H7 (cell line): ENCODE measurements around the gene PAF1. TPM values are rescaled to one million over a fixed set of nuclear protein-coding genes. Genes with fewer than 3 reads are reported as not detected.
A peak's percentile ranks its signal among the peaks of the same experiment; 100 is the strongest.

Experiments
- DNase-seq: peaks from one replicate; pipeline ENCODE4 v3.0.0; 2012
- H3K27me3 ChIP-seq: 2 replicates; pipeline ENCODE4 v1.6.0; 2011; ENCODE audit warnings: mild to moderate bottlenecking, low read length; ENCODE audit not compliant: control insufficient read depth, insufficient read depth
- H3K36me3 ChIP-seq: replicated peaks from 2 replicates; pipeline ENCODE4 v1.5.1; 2011; ENCODE audit warnings: low read length; ENCODE audit not compliant: control insufficient read depth, insufficient read depth
- H3K4me3 ChIP-seq: 2 replicates; pipeline ENCODE4 v1.5.1; 2011; ENCODE audit warnings: low read depth, mild to moderate bottlenecking, control low read depth, low read length, moderate library complexity; ENCODE audit not compliant: insufficient read depth
- total RNA-seq: library from RNA; depleted of rRNA; stranded (reverse); fragments of >200 nt; shearing (Covaris generic); gene quantifications from 2 replicates; pipeline ENCODE4 v1.2.3, GENCODE V29; 2014

Gene PAF1
- total RNA-seq, 1 experiment from 2014 or later = 20.7 TPM

- H3K4me3 ChIP-seq = no peak overlapping the region
- H3K36me3 ChIP-seq = peaks cover 35% of the 10 kb centered on the region
- no peak for DNase-seq
- no peaks in the 10 kb centered on the region for H3K27me3 ChIP-seq
Measured at GRCh38 chr19:39370735-39371134, 20.2 kb downstream of the PAF1 start.

DNA sequence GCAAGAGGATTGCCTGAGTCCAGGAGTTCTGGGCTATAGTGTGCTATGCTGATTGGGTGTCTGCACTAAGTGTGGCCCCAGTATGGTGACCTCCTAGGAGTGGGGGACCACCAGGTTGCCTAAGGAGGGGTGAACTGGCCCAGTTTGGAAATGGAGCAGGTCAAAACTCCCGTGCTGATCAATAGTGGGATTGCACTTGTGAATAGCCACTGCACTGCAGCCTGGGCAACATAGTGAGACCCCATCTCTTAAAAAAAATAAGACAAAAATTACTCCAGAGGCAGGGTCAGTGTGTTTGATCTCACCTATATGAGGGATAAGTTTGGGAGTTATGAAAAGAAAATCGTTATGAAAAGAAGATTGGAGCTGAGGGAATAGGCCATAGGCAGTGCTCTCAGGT is 21.7 kb downstream of the PAF1 start:
- Histone ChIP-seq H3K27me3 (no peaks in the 10 kb centered on the region), H3K36me3 (peaks cover 32% of the 10 kb centered on the region), H3K4me3 (no peak overlapping the region)
- no peak for DNase-seq

DNA sequence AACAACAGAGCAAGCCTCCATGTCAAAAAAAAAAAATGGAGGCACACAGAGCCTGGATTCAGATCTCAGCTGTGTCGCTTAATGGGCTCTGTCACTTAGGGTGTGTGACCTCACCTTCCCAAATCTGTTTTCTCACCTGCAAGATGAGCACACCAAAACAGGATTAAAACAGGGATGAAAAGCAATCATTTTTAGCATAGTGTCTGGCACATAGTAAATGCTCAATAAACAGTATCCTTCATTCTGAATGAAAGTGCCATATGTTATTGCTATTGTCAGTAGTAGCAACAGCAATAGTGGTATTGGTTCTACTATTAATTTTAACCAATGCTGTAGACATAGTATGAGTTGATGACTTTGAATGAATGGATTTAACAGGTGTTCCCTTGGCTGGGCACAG is 25.4 kb downstream of the PAF1 start:
- Histone ChIP-seq H3K27me3 (no peaks in the 10 kb centered on the region), H3K36me3 (peaks cover 31% of the 10 kb centered on the region), H3K4me3 (no peak overlapping the region)
- no peak for DNase-seq

GRCh38 chr19:39363901-39364457 is 26.9 kb downstream of the PAF1 start:
- no peak for DNase-seq
- H3K36me3 ChIP-seq = peaks cover 25% of the 10 kb centered on the region
- H3K27me3 ChIP-seq = no peaks in the 10 kb centered on the region
- no peak overlapping the region for H3K4me3 ChIP-seq

DNA sequence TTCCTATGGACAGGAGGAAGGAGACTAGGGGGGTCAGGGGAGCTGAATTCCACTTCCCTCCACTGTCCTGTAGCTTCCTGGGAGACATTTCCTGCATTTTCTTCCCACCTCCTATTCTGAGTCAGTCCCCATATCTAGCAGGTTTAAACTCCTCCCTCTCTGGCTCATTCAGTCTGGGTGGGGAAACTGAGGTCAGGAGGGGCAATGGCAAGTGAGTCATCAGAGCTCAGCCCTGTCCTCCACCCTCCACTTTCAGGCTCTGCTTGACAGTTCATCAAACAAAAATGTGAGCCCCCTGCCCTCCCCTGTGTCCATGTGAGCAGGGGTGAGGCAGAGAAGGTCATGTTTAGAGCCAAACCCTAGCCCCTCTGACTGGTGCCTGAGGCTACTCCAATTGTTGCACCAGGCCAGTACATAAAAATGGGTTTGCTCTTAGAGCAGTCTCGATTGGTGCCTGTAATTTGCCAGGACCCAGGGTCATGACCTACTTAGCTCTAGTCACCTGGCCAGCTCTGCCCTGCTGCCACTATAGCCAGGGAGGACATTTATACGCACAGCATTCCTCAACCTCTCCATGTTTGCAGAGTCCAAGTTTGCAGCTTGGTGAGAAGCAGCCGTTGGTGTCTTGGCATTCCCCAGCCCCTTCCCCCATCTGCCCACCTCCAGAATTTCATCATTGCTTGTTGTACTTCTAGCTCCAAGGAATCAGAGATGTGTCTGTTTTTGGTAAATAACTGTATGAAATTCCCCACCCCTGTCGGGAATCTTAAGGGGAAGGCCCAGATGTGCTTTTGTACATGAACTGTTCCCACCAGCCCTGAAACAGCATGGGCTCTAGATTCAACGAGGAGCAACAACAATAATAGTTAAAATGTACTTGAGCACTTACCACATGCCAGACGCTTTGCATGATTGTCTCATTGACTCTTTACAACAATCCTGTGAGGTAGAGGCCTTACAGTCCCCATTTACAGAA is 27.9 kb downstream of the PAF1 start:
- Histone ChIP-seq H3K36me3 (peaks cover 23% of the 10 kb centered on the region), H3K4me3 (no peak overlapping the region), H3K27me3 (no peaks in the 10 kb centered on the region)
- DNase-seq = no peak

DNA sequence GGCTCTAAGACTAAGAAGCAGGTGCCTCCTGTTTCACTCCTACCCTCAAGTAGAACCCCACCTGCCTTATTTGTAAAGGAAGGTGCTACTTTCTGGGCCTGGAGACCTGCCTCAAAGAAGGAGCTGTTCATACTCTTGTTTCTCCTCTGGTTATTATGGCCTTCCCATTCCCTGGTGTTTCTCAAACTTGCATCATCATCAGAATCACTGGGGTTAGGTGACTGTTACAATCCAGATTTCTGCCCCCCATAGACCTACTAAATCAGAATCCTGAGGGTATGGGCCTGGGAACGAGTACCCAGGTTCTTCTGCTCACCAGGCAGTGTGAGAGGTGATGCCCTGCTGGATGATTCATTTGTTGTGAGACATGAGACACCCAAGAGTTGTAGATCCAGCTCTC is 30.3 kb downstream of the PAF1 start:
- peaks cover 35% of the 10 kb centered on the region for H3K36me3 ChIP-seq
- no peak for DNase-seq

GRCh38 chr19:39359026-39359425 is 31.9 kb downstream of the PAF1 start:
- Histone ChIP-seq H3K4me3 (no peak overlapping the region), H3K27me3 (no peaks in the 10 kb centered on the region), H3K36me3 (peaks cover 38% of the 10 kb centered on the region)
- no peak for DNase-seq

More for the DNA sequence above, 30.3 kb downstream of the PAF1 start:
- Histone ChIP-seq H3K27me3 (no peaks in the 10 kb centered on the region), H3K4me3 (no peak overlapping the region)

GRCh38 chr19:39356647-39357046 is 34.3 kb downstream of the PAF1 start:
- H3K36me3 ChIP-seq = peaks cover 35% of the 10 kb centered on the region
- peak; percentile 31 for DNase-seq

GRCh38 chr19:39356073-39356472 is 34.8 kb downstream of the PAF1 start:
- Histone ChIP-seq H3K36me3 (peaks cover 39% of the 10 kb centered on the region), H3K27me3 (no peaks in the 10 kb centered on the region), H3K4me3 (no peak overlapping the region)
- DNase-seq = no peak

More at GRCh38 chr19:39356647-39357046, 34.3 kb downstream of the PAF1 start:
- H3K27me3 ChIP-seq = no peaks in the 10 kb centered on the region
- H3K4me3 ChIP-seq = no peak overlapping the region

DNA sequence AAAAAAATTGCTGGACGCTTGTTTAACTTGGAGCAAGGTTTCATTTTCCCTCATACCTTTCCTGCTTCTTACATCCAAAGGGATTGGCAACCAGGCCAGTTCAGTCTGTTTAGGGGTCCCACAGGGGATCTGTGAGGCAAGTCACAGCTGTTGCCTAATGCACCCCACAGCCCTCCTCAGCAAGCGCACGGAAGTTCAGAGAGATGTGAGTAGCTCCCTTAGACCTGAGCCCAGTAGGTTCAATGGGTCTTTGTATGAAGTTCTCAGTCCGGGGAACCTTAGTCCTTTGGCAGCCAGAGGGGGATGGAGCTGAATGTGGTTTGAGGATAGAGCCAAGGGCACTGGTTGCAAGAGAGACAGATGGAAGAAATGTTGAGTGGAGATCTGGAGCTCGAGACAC is 35.7 kb downstream of the PAF1 start:
- no peaks in the 10 kb centered on the region for H3K27me3 ChIP-seq
- DNase-seq = no peak
- peaks cover 37% of the 10 kb centered on the region for H3K36me3 ChIP-seq
- no peak overlapping the region for H3K4me3 ChIP-seq

GRCh38 chr19:39352381-39353255 is 38.3 kb downstream of the PAF1 start:
- Histone ChIP-seq H3K27me3 (no peaks in the 10 kb centered on the region), H3K36me3 (peaks cover 40% of the 10 kb centered on the region), H3K4me3 (no peak overlapping the region)
- DNase-seq = no peak

DNA sequence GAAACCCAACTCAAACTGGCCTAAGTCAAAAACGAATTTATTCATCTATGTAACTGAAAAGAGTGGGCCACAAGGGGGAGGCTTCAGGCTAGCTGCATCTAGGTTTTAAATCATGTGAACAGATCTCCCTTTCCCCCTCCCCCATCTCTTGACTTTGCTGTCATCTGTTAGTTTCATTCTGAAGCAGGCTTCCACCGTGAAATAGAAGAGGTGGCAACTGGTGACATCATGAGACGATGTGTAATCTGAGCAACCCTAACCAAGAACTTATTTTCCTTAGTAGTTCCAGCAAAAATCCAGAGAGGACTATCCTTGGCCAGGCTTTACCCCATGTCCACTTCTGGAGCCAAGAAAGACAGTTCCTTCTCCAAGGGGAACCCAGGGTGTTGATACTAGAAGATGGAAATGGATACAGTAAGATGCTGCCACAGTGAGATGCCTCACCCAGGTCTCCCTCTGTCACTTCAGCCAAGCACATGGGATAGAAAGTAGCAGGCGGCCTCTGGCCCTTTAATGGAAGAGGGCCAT is 39.3 kb downstream of the PAF1 start:
- DNase-seq = no peak
- Histone ChIP-seq H3K36me3 (peaks cover 31% of the 10 kb centered on the region), H3K4me3 (no peak overlapping the region), H3K27me3 (no peaks in the 10 kb centered on the region)

DNA sequence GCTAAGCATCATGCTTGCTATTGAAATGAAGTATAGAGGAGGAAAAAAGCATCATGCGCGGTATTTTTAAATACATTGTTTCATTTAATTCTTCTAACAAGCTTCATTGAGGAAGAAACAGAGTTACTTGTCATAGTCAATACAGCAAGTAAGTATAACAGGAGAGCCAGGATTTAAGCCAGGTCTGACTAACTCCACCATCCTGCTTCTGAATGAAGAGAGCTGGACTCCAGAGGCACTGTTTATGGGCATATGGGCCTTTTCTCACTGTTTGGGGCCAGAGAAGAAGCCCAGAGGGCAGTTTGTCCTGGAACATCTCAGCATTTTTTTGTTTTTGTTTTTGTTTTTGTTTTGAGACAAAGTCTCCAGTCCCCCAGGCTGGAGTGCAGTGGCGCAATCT is 40.8 kb downstream of the PAF1 start:
- Histone ChIP-seq H3K27me3 (no peaks in the 10 kb centered on the region), H3K4me3 (no peak overlapping the region), H3K36me3 (peaks cover 21% of the 10 kb centered on the region)
- DNase-seq = no peak

- DNase-seq = no peak
- Histone ChIP-seq H3K4me3 (no peak overlapping the region), H3K36me3 (peaks cover 19% of the 10 kb centered on the region), H3K27me3 (no peaks in the 10 kb centered on the region)
Measured at GRCh38 chr19:39349326-39349725, 41.6 kb downstream of the PAF1 start.
